Kidney epithelial cell (primary cell): ENCODE data around the gene TMEM232. TPM values are rescaled to one million over a fixed set of nuclear protein-coding genes. Genes with fewer than 3 reads are reported as not detected.

ENCODE experiments used
- DNase-seq: peaks from one replicate; pipeline ENCODE4 v3.0.0-alpha.2; 2010; ENCODE audit warnings: low read depth
- H3K27me3 ChIP-seq: 2 replicates; pipeline ENCODE4 v1.6.0; 2011; ENCODE audit warnings: low read length; ENCODE audit not compliant: control insufficient read depth, insufficient read depth
- H3K36me3 ChIP-seq: 2 replicates; pipeline ENCODE4 v1.5.1; 2011; ENCODE audit warnings: low read length; ENCODE audit not compliant: control insufficient read depth, insufficient read depth
- H3K4me3 ChIP-seq: 2 replicates; pipeline ENCODE4 v1.5.1; 2011; ENCODE audit warnings: low read depth, mild to moderate bottlenecking, control low read depth, low read length
- CTCF ChIP-seq: IDR thresholded peaks from 2 replicates; pipeline ENCODE4 v1.5.1; 2011; ENCODE audit warnings: mild to moderate bottlenecking, moderate library complexity, low read length, control low read depth, inconsistent platforms; ENCODE audit not compliant: insufficient read depth, poor library complexity, severe bottlenecking
- total RNA-seq: library from RNA; depleted of rRNA; stranded (reverse); fragments of >200 nt; gene quantifications from 2 replicates; pipeline ENCODE4 v1.2.3, GENCODE V29; 2015

The TMEM232 gene
- total RNA-seq, 1 donor from 2014 or later: 10.9 TPM

GRCh38 chr5:110409571-110409970 lies 316.9 kb downstream of the TMEM232 start:
- Histone ChIP-seq H3K27me3 (no peaks in the 10 kb centered on the region), H3K36me3 (no peaks in the 10 kb centered on the region), H3K4me3 (no peak overlapping the region)
- TF ChIP-seq CTCF: no peak
- no peak for DNase-seq

GRCh38 chr5:110402562-110402961 lies 323.9 kb downstream of the TMEM232 start:
- Histone ChIP-seq H3K36me3 (no peaks in the 10 kb centered on the region), H3K27me3 (no peaks in the 10 kb centered on the region), H3K4me3 (no peak overlapping the region)
- no peak for TF ChIP-seq CTCF
- no peak for DNase-seq

- Histone ChIP-seq H3K36me3 (no peaks in the 10 kb centered on the region), H3K4me3 (no peak overlapping the region), H3K27me3 (no peaks in the 10 kb centered on the region)
- no peak for TF ChIP-seq CTCF
- no peak for DNase-seq
Observed at GRCh38 chr5:110401881-110402280, 324.6 kb downstream of the TMEM232 start.

- TF ChIP-seq CTCF: no peak
- Histone ChIP-seq H3K4me3 (no peak overlapping the region), H3K27me3 (no peaks in the 10 kb centered on the region), H3K36me3 (no peaks in the 10 kb centered on the region)
- no peak for DNase-seq
Observed at GRCh38 chr5:110398951-110399350, 327.5 kb downstream of the TMEM232 start.

- no peaks in the 10 kb centered on the region for H3K36me3 ChIP-seq
- H3K27me3 ChIP-seq: no peaks in the 10 kb centered on the region
- TF ChIP-seq CTCF: no peak
- no peak for DNase-seq
- no peak overlapping the region for H3K4me3 ChIP-seq
Observed at GRCh38 chr5:110397281-110397680, 329.2 kb downstream of the TMEM232 start.

- Histone ChIP-seq H3K36me3 (no peaks in the 10 kb centered on the region), H3K27me3 (no peaks in the 10 kb centered on the region), H3K4me3 (no peak overlapping the region)
- no peak for TF ChIP-seq CTCF
- DNase-seq: peak; percentile 66
Observed at GRCh38 chr5:110386782-110387181, 339.7 kb downstream of the TMEM232 start.
